GM18868 (cell line): Measurements from ENCODE around the gene AP2A2.
"Not testable (repeated sequence)": the region's sequence is repeated elsewhere in the genome, so short reads cannot be mapped to it uniquely, and the experiment has no call there.

Source experiments
- ATAC-seq: cut with Tn5 transposase; IDR thresholded peaks from one replicate; pipeline ENCODE4 v1.9.1; 2021; ENCODE audit warnings: mild to moderate bottlenecking, moderate library complexity; ENCODE audit not compliant: unreplicated experiment

The AP2A2 gene

GRCh38 chr11:1012291-1012690 lies 86.6 kb downstream of the AP2A2 start:
- ATAC-seq: no peak

DNA sequence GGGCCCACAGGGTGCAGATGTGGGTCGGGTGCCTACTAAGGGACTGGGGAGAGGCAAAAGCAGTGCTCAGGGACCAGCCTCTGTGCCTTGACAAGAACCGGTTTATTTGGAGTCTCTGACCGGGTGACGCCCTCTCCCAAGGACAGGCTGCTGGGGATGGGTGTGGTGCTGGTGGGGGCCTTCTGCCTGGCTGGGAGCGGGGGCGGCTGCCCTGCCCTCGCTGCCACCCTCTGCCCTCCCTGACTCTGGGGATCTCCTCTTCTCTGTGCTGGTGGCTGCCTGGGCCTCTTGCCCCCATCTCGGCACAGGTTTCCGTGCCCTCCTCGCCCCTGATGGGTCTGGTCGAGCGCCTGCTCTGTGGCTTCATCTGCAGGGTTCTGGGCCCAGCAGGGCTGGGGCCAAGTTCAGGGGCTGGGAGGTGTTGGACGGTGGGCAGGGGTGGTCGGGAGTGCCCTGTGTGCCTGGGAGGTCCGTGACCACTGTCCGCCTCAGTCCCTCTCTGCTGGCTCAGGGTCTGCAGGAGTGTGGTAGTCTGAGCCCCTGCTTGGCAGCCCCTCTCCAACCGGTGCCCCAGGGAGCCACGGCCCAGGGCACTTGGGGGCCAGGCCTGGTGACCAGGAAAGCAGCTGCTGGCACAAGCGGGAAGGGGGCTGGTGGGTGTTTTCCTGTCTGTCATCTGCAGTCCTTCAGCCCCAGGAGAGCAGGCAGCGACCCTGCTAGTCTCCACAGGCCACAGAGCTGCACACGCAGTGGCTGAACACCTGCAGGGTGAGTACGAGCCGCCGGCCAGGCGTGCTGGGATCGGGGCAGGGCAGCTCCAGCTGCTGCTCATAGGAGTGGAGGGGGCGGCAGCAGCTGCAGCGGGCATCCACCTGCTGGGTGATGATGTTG lies 87.3 kb downstream of the AP2A2 start:
- ATAC-seq: no peak

DNA sequence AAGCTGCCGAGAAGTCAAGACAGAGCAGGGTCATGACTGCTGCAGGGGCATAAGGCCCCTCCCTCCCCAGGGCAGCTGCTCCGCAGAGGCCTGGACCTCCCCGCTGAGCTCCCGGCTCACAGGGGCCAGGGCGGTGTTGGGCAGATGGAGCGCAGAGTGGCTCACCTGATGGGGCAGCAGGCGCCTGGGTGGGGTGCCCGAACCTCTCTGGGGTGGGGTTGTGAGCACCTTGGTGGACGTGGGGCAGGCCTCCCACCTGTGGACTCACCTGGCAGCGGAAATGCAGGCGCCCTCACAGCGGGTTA lies 87.9 kb downstream of the AP2A2 start:
- ATAC-seq: no peak

DNA sequence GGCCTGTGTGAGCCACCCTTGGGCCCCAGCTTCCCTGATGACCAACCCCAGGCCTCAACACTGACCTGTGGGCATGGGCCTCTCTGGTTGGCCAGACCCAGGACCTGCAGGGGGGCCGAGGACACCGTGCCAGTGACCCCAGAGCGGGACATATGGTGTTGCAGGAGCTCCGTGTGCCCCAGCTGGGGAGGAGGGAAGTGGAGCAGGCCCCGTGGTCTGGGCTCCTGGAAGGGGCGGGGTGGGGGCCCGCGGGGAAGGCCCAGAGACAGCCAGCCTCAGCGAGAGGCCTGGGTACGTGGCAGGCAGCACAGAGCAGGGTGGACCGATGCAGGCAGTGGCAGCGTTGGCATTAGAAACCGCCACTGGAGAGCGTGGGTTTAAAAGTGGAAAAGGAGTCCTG lies 88.6 kb downstream of the AP2A2 start:
- no peak for ATAC-seq

- ATAC-seq: no peak
These were observed 89.4 kb downstream of the AP2A2 start for GRCh38 chr11:1015064-1015463.

DNA sequence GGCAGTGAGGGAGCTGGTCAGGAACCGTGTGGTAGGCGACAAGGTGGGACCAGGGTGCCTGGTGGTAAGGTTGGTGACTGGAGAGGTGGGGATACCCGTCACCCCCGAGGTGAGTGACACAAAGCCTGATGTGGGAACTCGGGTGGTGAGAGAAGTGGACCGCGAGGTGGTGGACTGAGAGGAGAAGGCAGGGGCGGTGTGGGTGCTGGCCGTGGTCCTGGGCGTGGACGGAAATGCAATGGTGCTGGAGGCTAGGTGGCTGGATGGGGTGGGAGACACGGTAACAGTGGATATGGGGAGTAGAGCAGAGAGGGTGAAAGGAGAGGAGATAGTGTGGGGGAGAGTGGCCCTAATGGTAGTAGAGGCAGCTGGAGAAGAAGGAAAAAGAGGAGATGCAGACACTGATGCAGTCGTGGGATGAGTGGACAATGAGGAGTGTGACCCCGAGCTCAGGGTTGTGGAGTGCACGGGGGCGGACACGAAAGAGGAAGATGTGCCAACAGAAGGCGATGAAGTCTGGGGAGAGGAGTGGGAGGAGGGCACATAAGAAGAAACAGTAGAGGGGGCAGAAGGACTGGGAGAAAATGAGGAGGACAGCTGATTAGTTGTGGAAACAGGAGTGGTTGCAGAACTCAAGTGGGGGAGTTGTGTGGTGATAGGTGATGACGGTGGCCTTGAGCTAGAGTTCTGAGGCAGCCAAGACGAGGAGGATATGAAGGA lies 90.3 kb downstream of the AP2A2 start:
- no peak for ATAC-seq

DNA sequence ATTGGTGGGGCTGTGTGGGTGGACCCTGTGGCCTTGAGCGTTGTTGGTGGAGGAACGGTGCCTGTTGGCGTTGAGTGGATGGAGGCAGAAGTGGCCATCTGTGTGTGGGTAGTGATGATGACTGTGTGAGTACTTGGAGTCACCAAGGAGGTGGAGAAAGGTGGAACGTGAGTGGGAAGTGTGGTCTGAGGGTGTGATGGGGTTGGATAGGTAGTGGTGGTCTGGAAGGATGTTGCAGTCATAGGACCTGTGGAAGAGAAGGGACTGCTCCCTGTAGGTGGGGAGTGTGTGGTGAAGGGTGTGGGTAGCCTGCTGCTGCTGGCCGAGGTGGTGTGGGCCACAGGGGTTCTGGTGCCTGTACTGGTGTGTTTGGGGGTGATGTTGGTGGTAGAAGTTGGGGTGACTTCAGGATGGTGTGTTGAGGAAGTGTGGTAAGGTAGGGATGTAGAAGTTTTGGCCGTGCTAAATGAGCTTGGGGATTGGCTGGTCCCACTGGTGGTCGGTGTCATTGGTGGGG lies 91.0 kb downstream of the AP2A2 start:
- ATAC-seq: not testable (repeated sequence)

GRCh38 chr11:1017269-1018005 lies 91.8 kb downstream of the AP2A2 start:
- ATAC-seq: no peak

DNA sequence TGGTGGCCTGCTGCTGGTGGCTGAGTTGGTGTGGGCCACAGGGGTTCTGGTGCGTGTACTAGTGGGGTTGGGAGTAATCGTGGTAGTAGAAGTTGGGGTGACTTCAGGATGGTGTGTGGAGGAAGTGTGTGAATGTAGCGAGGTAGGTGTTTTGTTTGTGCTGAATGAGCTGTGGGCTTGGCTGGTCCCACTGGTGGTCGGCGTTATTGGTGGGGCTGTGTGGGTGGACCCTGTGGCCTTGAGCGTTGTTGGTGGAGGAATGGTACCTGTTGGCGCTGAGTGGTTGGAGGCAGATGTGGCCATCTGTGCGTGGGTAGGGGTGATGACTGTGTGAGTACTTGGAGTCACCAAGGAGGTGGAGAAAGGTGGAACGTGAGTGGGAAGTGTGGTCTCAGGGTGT lies 92.4 kb downstream of the AP2A2 start:
- ATAC-seq: no peak

- ATAC-seq: no peak
These were observed 93.7 kb downstream of the AP2A2 start for GRCh38 chr11:1019321-1019910.

- ATAC-seq: no peak
These were observed 94.7 kb downstream of the AP2A2 start for GRCh38 chr11:1020211-1020905.

DNA sequence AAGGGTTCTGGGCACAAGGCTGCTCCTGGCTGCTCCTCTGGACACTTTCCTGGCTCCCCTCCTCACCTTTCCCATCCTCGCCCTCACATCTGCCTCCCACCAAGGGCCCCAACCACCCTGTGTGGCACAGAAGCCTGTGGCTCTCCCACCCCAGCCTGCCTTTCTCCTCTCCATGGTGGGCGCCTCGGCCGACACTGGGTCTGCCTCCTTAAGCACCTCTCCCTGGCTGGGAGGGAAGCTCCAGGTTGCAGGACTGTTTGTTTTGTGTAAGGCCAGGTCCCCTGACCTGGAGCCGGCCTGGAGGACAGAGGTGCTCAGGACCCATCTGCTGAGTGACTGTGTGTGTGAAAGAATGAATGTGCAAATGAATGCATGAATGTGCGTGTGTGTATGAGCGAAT lies 96.7 kb downstream of the AP2A2 start:
- no peak for ATAC-seq

GRCh38 chr11:1022908-1023810 lies 97.5 kb downstream of the AP2A2 start:
- ATAC-seq: no peak

DNA sequence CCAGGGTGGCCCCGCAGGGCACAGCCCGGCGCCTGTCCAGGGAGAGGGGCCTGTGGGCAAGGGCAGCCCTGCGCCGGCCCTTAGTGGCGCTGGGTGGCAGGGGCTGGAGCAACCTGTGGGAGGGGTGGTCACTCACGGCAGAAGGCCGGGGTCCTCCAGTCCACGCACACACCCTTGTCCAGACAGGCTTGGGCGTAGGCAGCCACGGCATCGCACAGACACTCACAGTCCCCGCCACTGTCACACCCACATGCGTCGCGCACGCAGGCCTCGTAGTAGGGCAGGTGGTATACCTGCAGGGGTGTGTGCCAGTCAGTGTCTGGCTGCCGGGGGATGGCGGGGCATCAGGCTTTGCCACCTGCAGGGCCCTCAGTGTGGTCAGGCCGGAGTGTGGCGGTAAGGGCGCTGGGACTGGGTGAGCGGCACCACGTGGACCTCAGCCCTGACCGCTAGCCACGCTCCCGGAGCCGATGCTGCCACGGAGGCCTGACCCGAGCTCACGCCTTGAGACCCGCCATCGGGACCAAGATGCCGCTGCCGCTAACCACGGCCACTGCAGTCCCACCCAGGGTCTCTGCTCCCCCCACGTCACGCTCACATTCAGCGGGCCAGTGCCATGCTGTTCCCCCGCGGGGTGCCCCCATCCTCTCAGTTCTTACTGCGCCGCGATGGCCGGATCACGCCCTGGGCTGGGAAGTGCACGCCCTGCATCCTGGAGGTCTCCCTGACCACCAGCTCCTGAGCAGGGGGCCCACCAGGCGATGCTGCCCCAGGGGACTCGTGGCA lies 98.3 kb downstream of the AP2A2 start:
- ATAC-seq: no peak

DNA sequence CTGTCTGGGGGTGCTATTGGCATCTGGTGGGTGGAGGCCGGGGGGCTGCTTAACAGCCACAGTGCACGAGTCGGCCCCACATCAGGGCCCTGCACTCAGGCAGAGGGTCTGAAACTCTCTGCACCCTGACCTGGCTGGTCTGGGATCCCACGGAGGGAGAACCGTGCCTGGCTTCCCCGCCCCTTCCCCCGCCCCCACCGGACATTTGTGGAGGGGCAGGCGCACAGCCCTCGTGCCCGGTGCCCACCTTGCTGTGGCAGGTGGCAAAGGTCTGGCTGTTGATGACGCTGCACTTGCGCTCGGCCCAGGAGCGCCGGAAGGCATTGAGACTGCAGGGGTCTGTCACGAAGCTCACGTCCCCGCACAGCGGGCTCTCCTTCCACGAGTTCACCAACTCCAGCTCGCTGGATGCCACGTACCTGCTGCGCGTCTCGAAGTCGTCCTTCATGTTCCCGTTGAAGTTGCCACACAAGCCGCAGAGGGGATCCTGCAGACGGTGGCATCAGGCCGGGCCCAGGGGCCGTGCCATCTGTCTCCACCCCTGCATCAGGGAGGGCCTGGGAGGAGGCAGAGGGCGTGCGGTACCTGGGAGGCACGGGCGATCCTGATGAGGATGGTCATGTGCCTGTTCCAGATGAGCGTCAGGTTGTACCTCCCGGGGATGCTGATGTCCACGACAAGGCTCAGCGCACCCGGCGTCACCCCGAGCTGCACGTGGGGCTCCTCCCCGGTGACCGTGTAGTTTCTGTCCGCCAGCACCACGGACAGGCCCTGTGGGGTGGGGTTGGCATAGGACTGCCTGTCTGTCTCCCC lies 99.1 kb downstream of the AP2A2 start:
- no peak for ATAC-seq

DNA sequence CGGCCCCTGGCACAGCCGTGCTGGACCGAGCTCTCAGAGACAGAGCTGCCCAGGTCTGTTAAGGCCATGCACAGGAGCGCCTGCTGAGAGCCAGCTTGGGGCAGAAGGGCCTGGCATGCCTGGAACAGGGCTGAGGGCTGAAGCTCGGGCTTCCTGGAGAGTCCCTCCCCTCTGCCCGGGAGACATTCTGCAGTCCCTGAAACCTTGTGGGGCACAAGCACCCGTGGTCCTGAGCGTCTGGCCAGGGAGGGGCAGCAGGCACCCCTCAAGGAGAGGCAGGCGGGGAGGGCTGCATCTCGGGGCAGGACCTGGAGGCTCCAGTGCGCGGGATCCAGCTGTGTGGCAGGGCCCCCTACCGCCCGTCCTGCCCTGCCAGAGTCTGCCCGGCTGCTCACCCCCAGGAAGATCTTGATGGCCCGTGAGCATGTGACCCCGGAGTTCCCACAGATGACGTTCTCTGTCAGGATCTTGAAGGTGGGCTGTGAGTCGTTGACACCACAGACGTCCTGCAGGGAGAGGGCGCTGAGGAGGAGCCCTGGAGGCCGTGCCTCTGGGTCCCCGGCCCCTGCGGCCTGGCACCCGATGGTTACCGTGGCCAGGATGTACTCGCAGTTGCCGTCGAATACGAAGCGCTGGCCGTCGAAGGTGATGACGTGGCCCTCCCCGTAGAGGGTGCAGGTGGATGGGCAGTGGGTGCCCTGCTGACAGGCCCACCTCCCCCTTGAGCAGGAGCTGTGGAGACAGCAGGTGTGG lies 99.9 kb downstream of the AP2A2 start:
- ATAC-seq: no peak

DNA sequence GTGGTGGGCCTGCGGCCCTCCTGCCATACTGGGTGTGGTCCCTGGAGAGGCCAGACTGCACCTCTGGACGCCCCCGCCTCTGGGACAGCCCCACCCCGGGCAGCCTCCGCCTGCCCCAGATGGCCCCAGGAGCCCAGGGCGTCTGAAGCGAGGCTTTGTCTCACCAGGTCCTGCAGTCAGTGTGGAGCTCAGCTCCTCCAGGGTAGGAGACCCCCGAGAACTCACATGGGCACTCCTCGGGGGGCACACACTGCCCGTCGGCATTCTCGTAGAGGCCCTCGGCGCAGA lies 100.4 kb downstream of the AP2A2 start:
- ATAC-seq: no peak
